ENCODE data around the gene BCL2L14.

BCL2L14 gene

DNA sequence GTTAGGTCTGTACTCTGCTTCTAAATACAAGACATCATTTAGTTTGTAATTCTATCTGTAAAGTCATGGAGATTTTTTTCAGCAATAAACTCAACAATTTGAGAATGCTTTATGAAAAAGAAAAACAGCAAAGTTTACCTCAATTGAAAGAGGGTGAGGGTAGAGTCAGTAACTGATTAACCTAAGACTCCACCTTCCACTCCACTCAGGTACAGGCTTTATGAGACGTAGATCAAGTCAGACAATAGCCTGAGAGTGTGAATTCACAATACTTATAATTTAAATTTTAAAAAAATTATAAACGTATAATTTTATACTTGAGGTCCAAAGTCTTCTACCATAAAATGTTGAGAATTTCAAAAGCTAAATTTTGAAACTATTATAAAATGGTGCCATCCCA, 45.9 kb downstream of the BCL2L14 start:
- TF ChIP-seq POLR2AphosphoS5 (IDR thresholded peaks at IDR 0.05; ENCODE audit: low read depth, low read length), result no peak
- TF ChIP-seq TAF1 (IDR thresholded peaks at IDR 0.05; ENCODE audit: borderline replicate concordance, insufficient read depth, low read length), result no peak

DNA sequence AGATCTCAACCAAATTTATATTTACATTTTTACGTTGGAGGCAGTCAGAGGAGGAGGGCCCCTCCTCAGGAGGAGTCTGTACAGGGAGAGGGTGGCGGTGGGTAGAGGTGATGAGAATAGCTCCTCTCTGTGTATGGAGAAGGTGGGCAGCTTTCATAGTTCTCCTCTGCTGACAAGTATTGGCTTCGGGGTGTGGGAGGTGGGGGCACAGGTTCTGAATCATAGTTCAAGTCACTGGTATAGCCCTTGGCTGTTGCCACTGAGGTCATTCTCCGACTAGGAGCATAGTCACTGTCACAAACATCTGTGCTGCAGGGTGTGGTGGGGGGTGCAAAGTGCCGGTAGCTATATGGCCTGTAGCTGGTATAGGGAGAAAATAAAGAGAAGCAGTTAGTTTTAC, 50.3 kb downstream of the BCL2L14 start:
- TF ChIP-seq SIN3A (IDR thresholded peaks at IDR 0.05; ENCODE audit: borderline replicate concordance, insufficient read depth, low read length) (no peak), TAF1 (IDR thresholded peaks at IDR 0.05; ENCODE audit: borderline replicate concordance, insufficient read depth, low read length) (no peak), FOXP2 (optimal IDR thresholded peaks at IDR 0.05; ENCODE audit: borderline replicate concordance, extremely low read depth, extremely low read length, insufficient read depth) (no peak), POLR2AphosphoS5 (IDR thresholded peaks at IDR 0.05; ENCODE audit: low read depth, low read length) (no peak)
- TF ChIP-seq, protein P1, sequence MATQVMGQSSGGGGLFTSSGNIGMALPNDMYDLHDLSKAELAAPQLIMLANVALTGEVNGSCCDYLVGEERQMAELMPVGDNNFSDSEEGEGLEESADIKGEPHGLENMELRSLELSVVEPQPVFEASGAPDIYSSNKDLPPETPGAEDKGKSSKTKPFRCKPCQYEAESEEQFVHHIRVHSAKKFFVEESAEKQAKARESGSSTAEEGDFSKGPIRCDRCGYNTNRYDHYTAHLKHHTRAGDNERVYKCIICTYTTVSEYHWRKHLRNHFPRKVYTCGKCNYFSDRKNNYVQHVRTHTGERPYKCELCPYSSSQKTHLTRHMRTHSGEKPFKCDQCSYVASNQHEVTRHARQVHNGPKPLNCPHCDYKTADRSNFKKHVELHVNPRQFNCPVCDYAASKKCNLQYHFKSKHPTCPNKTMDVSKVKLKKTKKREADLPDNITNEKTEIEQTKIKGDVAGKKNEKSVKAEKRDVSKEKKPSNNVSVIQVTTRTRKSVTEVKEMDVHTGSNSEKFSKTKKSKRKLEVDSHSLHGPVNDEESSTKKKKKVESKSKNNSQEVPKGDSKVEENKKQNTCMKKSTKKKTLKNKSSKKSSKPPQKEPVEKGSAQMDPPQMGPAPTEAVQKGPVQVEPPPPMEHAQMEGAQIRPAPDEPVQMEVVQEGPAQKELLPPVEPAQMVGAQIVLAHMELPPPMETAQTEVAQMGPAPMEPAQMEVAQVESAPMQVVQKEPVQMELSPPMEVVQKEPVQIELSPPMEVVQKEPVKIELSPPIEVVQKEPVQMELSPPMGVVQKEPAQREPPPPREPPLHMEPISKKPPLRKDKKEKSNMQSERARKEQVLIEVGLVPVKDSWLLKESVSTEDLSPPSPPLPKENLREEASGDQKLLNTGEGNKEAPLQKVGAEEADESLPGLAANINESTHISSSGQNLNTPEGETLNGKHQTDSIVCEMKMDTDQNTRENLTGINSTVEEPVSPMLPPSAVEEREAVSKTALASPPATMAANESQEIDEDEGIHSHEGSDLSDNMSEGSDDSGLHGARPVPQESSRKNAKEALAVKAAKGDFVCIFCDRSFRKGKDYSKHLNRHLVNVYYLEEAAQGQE (IDR thresholded peaks at IDR 0.05; ENCODE audit: insufficient read depth in 1 of 2, low read depth in 2 of 2, low read length in 2 of 2), result no peak

DNA sequence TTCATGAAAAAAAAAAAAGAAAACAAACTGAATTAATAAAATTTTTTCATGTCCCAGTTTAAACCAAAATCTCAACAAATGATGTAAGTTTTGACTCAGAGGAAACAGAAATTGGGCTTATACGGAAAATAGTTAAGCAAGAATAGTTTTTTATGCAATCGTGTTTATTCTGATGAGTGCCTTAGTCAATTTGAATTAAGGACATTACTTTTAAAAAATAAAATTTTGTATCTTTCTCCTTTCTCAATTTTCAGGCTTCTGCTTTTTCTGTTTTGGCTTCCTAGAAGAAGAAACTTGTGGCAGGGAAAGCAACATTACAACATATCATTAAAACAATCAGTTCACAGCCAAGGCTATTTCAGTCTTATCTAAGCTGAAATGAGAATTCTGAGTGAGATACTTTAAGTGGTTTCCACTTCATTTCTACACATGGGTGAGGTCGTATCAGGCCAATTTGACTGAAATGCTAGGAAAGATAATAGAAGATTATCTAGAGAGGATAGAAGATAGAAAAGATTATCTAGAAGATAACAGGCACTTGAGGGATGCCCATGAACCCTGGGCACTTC, 52.4 kb downstream of the BCL2L14 start:
- TF ChIP-seq POLR2AphosphoS5 (IDR thresholded peaks at IDR 0.05; ENCODE audit: low read depth, low read length) (no peak), FOXP2 (optimal IDR thresholded peaks at IDR 0.05; ENCODE audit: borderline replicate concordance, extremely low read depth, extremely low read length, insufficient read depth) (no peak), TAF1 (IDR thresholded peaks at IDR 0.05; ENCODE audit: borderline replicate concordance, insufficient read depth, low read length) (no peak), SIN3A (IDR thresholded peaks at IDR 0.05; ENCODE audit: borderline replicate concordance, insufficient read depth, low read length) (no peak)
- TF ChIP-seq, protein P1 (IDR thresholded peaks at IDR 0.05; ENCODE audit: insufficient read depth in 1 of 2, low read depth in 2 of 2, low read length in 2 of 2), result no peak

DNA sequence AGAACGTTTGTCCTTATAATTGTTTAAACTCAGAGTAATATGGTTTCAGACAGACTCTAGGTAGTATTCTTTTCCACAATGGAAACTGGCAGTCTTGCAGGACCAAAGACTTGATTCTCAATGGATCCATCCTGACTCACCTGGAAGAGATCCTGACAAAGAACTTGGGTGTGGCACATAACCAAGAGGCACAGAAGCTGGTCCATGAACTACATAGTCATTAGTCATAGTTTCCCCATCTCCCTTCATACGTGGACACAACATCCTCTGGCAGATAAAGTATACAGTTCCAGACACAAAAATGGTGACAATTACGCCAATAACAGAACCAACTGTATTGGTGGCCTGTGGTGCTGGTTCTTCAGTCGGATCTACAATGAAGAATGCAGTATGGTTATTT, 55.8 kb downstream of the BCL2L14 start:
- TF ChIP-seq, protein P1 (IDR thresholded peaks at IDR 0.05; ENCODE audit: insufficient read depth in 1 of 2, low read depth in 2 of 2, low read length in 2 of 2), result no peak
- TF ChIP-seq SIN3A (IDR thresholded peaks at IDR 0.05; ENCODE audit: borderline replicate concordance, insufficient read depth, low read length) (no peak), POLR2AphosphoS5 (IDR thresholded peaks at IDR 0.05; ENCODE audit: low read depth, low read length) (no peak), TAF1 (IDR thresholded peaks at IDR 0.05; ENCODE audit: borderline replicate concordance, insufficient read depth, low read length) (no peak), FOXP2 (optimal IDR thresholded peaks at IDR 0.05; ENCODE audit: borderline replicate concordance, extremely low read depth, extremely low read length, insufficient read depth) (no peak)

DNA sequence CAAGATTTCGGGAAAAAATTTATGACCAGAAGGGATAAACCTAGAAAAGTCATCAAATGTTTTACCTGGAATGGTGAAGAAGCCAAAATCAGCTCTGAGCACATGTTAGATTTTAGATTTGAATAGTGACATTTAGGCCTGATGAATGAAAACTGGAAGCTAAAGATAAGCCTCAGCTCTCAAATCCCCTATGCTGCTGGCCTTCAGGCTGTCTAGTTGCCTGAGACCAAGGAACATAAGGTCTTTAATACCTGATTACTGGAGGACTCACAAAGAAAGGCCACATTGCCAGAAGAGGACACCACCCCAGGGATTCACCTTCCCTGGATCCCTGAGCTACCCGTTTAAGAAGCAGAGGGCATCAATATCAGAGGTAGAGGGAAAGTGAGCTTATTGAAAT, 56.6 kb downstream of the BCL2L14 start:
- no peak for TF ChIP-seq TAF1 (IDR thresholded peaks at IDR 0.05; ENCODE audit: borderline replicate concordance, insufficient read depth, low read length)
- TF ChIP-seq POLR2AphosphoS5 (IDR thresholded peaks at IDR 0.05; ENCODE audit: low read depth, low read length), result no peak
- TF ChIP-seq SIN3A (IDR thresholded peaks at IDR 0.05; ENCODE audit: borderline replicate concordance, insufficient read depth, low read length), result no peak
- TF ChIP-seq, protein P1 (IDR thresholded peaks at IDR 0.05; ENCODE audit: insufficient read depth in 1 of 2, low read depth in 2 of 2, low read length in 2 of 2), result no peak
- no peak for TF ChIP-seq FOXP2 (optimal IDR thresholded peaks at IDR 0.05; ENCODE audit: borderline replicate concordance, extremely low read depth, extremely low read length, insufficient read depth)

Data from PFSK-1 (cell line).